K562 (cell line): ENCODE measurements around the gene EGFR. TPM values are rescaled to one million over a fixed set of nuclear protein-coding genes. Genes with fewer than 3 reads are reported as not detected.

Experiments
- ATAC-seq: fragments of 200-7000 bp; cut with Tn5 transposase; 3 replicates; pipeline ENCODE4 v1.9.1; 2020; ENCODE audit warnings: moderate library complexity
- BruUV-seq: library from RNA; stranded (reverse); fragments of 400-500 nt; replicated peaks from 2 replicates; lab custom pipeline; 2021; lab: Mats Ljungman, UMichigan
- CTCF ChIA-PET: fragments of 300-600 bp; formaldehyde crosslinking; extraction: SDS; loops from one replicate; lab custom pipeline; 2021; ENCODE audit warnings: low intra/inter-chr PET ratio; lab: Yijun Ruan, JAX
- POLR2A ChIA-PET: fragments of 300-600, 350-650 bp; sonication (Branson Sonifier 250); formaldehyde crosslinking; extraction: SDS; loops from one replicate; lab custom pipeline; 2021; ENCODE audit warnings: antibody characterized with exemption, inconsistent platforms; lab: Yijun Ruan, JAX
- DNase-seq, 4 experiments: peaks; one replicate each; pipeline versions ENCODE4 v3.0.0 to v3.0.0-alpha.2; 2011 to 2018; ENCODE audit warnings: low spot score in 3 of 4, mixed read lengths in 3 of 4; ENCODE audit errors: extremely low read depth in 1 of 4
- FAIRE-seq: peaks from 2 replicates; lab custom pipeline; 2011; peaks lifted over from hg19 to GRCh38; lab: Jason Lieb, UNC
- H2AFZ ChIP-seq: 2 replicates; pipeline ENCODE4 v1.6.0; 2011; ENCODE audit warnings: low read depth, low read length, control low read depth, inconsistent platforms
- H3K27ac ChIP-seq: fragments of 200-600 bp; 3 replicates; pipeline ENCODE4 v1.8.0; 2011; ENCODE audit warnings: low read depth, mild to moderate bottlenecking, control low read depth, inconsistent platforms, low read length, moderate library complexity, mixed read lengths; ENCODE audit errors: extremely low read depth
- H3K27me3 ChIP-seq, 2 experiments: fragments of 300-600 bp in 1 of 2; 2 replicates in 1 of 2; 3 replicates in 1 of 2; pipeline versions ENCODE4 v1.6.0 to v1.8.0; 2011; ENCODE audit warnings: inconsistent platforms in 2 of 2, low read length in 2 of 2, mild to moderate bottlenecking in 1 of 2, mixed read lengths in 1 of 2, moderate library complexity in 1 of 2; ENCODE audit not compliant: control insufficient read depth in 2 of 2, insufficient read depth in 2 of 2
- H3K36me3 ChIP-seq: fragments of 300-600 bp; 3 replicates; pipeline ENCODE4 v1.8.0; 2011; ENCODE audit warnings: mild to moderate bottlenecking, low read length, inconsistent platforms; ENCODE audit not compliant: control insufficient read depth, insufficient read depth
- H3K4me1 ChIP-seq, 2 experiments: fragments of 200-600 bp in 1 of 2; replicated peaks in 1 of 2; 2 replicates in 1 of 2; 3 replicates in 1 of 2; pipeline versions ENCODE4 v1.5.1 to v1.8.0; 2011; ENCODE audit warnings: inconsistent platforms in 2 of 2, low read length in 2 of 2, mild to moderate bottlenecking in 1 of 2, mixed read lengths in 1 of 2, moderate library complexity in 1 of 2; ENCODE audit not compliant: control insufficient read depth in 2 of 2, insufficient read depth in 2 of 2
- H3K4me2 ChIP-seq: 2 replicates; pipeline ENCODE4 v1.6.1; 2011; ENCODE audit warnings: low read length, control low read depth, inconsistent platforms, mixed read lengths; ENCODE audit not compliant: insufficient read depth
- H3K4me3 ChIP-seq: fragments of 200-600 bp; sonication (generic), shearing (Covaris generic); 2 replicates; pipeline ENCODE4 v1.5.1; 2016; ENCODE audit warnings: control low read depth, inconsistent platforms
- H3K79me2 ChIP-seq: fragments of 200-600 bp; 3 replicates; pipeline ENCODE4 v1.8.0; 2011; ENCODE audit warnings: low read length, inconsistent platforms; ENCODE audit not compliant: control insufficient read depth, insufficient read depth
- H3K9ac ChIP-seq, 2 experiments: 2 replicates each; pipeline versions ENCODE4 v1.6.0 to v1.6.1; 2011; ENCODE audit warnings: low read depth in 2 of 2, low read length in 2 of 2, control low read depth in 1 of 2, inconsistent platforms in 1 of 2, mild to moderate bottlenecking in 1 of 2, mixed read lengths in 1 of 2; ENCODE audit not compliant: insufficient read depth in 1 of 2
- H3K9me1 ChIP-seq: one replicate; pipeline ENCODE4 v1.6.0; 2011; ENCODE audit warnings: inconsistent platforms, mild to moderate bottlenecking, low read length, moderate library complexity; ENCODE audit not compliant: control insufficient read depth, insufficient read depth
- H3K9me3 ChIP-seq: replicated peaks from 2 replicates; pipeline ENCODE4 v1.5.1; 2011; ENCODE audit warnings: low read depth, low read length, inconsistent platforms; ENCODE audit not compliant: control insufficient read depth, insufficient read depth
- H4K20me1 ChIP-seq: replicated peaks from 2 replicates; pipeline ENCODE4 v1.6.1; 2011; ENCODE audit warnings: low read length, inconsistent platforms, mixed read lengths; ENCODE audit not compliant: control insufficient read depth, insufficient read depth
- HBP1 ChIP-seq: fragments of 450-650 bp; formaldehyde crosslinking; IDR thresholded peaks from 2 replicates; pipeline ENCODE4 v1.4.0; 2022; ENCODE audit warnings: missing genetic modification characterization
- WGBS: fragments of 100-300 bp; shearing (Covaris generic); methylation state at CpG from one replicate; pipeline ENCODE4 v1.1.6; 2016; ENCODE audit warnings: low coverage, mixed read lengths; ENCODE audit not compliant: insufficient coverage; ENCODE audit errors: missing lambda C conversion rate; 5-methylcytosine and 5-hydroxymethylcytosine counted together
- in situ Hi-C: fragments of 300-500 bp; cut with MboI; formaldehyde crosslinking; loops from 4 replicates; pipeline ENCODE4 v1.15.0; 2018; ENCODE audit warnings: inconsistent platforms, mixed read lengths
- intact Hi-C: fragments of 100-400 bp; cut with micrococcal nuclease; formaldehyde crosslinking; loops from 2 replicates; pipeline ENCODE4 v1.14.2; 2022
- polyA plus RNA-seq, 8 experiments: library from polyadenylated mRNA; depleted of rRNA in 4 of 8; stranded (reverse) in 5 of 8; unstranded in 3 of 8; fragments of >200 nt; fragmentation: Nextera tagmentation in 2 of 8; fragmentation: Illumina TruSeq in 1 of 8; extraction: Ambion mirVana in 2 of 8; extraction: Trizol in 1 of 8; gene quantifications; 2 replicates each; pipeline versions ENCODE4 v1.2.1 to v1.2.3, GENCODE V29; 2011 to 2014; ENCODE audit warnings: inconsistent platforms in 1 of 8, missing spikeins in 1 of 8
- total RNA-seq, 7 experiments: library from RNA; depleted of rRNA in 6 of 7; stranded (reverse); fragments of >200 nt in 6 of 7; fragmentation: Illumina TruSeq in 2 of 7; extraction: Trizol in 2 of 7; gene quantifications; 2 replicates each; pipeline versions ENCODE4 v1.2.1 to v1.2.3, GENCODE V29; 2011 to 2021; ENCODE audit warnings: low replicate concordance in 1 of 7
- TF ChIP-seq, protein P1 (sequence below), 2 experiments: fragments of 450-650 bp; IDR thresholded peaks; 2 replicates each; pipeline ENCODE4 v1.6.1; 2016; ENCODE audit warnings: mild to moderate bottlenecking in 2 of 2, borderline replicate concordance in 1 of 2, low read depth in 1 of 2, moderate library complexity in 1 of 2

Gene EGFR
- total and polyA plus RNA-seq, 9 of the 15 experiments (the other 6 are each of a cell fraction or from before 2014, with no cell fraction given) = 0.13 TPM; not detected in 8

DNA sequence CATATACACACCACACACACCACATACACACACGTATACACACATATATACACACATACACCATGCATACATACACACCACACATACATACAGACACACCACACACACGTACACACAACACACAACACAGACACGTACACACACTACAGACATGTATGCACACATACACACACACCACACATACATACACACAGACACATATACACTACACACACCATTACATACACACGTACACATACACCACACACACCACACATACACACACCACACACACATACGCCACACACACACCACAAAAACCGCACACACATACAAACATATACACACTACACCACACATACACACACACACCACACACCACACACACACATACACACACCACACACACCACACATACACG, 184.5 kb downstream of the EGFR start:
- no peaks in the 10 kb centered on the region for H3K36me3 ChIP-seq
- H3K9me1 ChIP-seq = no peaks in the 10 kb centered on the region

More for the DNA sequence above, 184.5 kb downstream of the EGFR start:
- H3K27ac ChIP-seq = no peak overlapping the region
- ChIA-PET CTCF (no interaction called here), POLR2A (no interaction called here)
- no peak for ATAC-seq
- H3K9me3 ChIP-seq = 0 out of 2 replicates have a peak, but pooled peaks cover 8% of the 10 kb centered on the region
- no peak overlapping the region for H3K4me2 ChIP-seq
- H3K4me1 ChIP-seq = no peaks in the 10 kb centered on the region
- no peak overlapping the region for H2AFZ ChIP-seq
- H3K4me3 ChIP-seq = no peak overlapping the region
- intact Hi-C loops = no loop called here
- H3K9ac ChIP-seq = no peak overlapping the region
- DNase-seq = no peak
- WGBS = 3% methylated on average over 7 of the region's 7 CpGs
- no peaks in the 10 kb centered on the region for H3K79me2 ChIP-seq
- H4K20me1 ChIP-seq = no peaks in the 10 kb centered on the region
- peaks cover 2 to 21% of the 10 kb centered on the region in 2 experiments; a peak in 2 of 5 replicates for H3K27me3 ChIP-seq
- FAIRE-seq = no peak
- BruUV-seq = no TSS peak
- in situ Hi-C loops = no loop called here
- TF ChIP-seq, protein P1, sequence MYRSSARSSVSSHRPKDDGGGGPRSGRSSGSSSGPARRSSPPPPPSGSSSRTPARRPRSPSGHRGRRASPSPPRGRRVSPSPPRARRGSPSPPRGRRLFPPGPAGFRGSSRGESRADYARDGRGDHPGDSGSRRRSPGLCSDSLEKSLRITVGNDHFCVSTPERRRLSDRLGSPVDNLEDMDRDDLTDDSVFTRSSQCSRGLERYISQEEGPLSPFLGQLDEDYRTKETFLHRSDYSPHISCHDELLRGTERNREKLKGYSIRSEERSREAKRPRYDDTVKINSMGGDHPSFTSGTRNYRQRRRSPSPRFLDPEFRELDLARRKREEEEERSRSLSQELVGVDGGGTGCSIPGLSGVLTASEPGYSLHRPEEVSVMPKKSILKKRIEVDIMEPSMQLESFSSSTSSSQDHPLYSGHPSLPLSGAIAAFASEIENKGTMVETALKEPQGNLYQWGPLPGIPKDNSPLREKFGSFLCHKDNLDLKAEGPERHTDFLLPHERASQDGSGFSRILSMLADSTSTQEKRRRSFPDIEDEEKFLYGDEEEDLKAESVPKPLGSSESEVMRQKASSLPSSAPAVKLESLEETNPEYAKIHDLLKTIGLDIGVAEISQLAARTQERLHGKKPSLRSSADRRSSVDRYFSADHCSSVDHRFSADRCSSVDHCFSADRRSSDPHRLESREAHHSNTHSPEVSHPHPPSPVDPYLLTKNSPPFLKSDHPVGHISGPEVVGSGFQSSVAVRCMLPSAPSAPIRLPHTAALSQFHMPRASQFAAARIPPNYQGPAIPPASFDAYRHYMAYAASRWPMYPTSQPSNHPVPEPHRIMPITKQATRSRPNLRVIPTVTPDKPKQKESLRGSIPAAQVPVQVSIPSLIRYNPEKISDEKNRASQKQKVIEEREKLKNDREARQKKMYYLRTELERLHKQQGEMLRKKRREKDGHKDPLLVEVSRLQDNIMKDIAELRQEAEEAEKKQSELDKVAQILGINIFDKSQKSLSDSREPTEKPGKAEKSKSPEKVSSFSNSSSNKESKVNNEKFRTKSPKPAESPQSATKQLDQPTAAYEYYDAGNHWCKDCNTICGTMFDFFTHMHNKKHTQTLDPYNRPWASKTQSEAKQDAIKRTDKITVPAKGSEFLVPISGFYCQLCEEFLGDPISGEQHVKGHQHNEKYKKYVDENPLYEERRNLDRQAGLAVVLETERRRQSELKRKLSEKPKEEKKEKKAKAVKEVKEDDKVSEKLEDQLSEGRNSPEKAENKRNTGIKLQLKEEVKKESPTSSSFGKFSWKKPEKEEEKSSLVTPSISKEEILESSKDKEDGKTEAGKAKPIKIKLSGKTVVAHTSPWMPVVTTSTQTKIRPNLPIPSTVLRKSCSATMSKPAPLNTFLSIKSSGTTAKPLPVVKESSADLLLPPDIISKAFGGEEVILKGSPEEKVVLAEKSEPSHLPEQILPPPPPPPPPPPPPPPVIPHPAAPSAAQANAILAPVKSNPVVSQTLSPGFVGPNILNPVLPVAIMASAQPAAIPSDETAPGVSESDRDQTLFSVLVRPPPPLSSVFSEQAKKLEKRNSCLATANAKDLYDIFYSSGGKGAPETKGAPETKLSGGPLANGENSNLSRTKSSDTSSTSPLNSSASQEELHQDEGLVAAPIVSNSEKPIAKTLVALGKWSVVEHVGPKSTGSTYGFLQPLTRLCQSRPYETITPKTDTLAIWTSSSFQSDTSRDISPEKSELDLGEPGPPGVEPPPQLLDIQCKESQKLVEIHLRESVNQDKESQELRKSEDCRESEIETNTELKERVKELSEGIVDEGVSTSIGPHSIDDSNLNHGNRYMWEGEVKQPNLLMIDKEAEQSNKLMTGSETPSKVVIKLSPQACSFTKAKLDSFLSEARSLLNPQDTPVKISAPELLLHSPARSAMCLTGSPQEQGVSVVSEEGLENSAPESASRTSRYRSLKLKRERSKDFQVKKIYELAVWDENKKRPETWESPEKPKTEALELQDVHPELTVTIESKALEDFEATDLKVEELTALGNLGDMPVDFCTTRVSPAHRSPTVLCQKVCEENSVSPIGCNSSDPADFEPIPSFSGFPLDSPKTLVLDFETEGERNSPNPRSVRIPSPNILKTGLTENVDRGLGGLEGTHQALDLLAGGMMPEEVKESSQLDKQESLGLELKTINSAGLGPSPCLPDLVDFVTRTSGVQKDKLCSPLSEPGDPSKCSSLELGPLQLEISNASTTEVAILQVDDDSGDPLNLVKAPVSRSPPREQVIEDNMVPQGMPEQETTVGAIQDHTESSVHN (IDR thresholded peaks at IDR 0.05; ENCODE audit: borderline replicate concordance in 1 of 2, low read depth in 1 of 2) = no peak
- peak; percentile 36; the same call in 1 of the 2 replicates for TF ChIP-seq HBP1 (CRISPR knock-in tag)
